Fibroblast of lung (primary cell): ENCODE results near the gene PGD.
"Not testable (repeated sequence)": the region's sequence is repeated elsewhere in the genome, so short reads cannot be mapped to it uniquely, and the experiment has no call there.

Experiments
- CTCF ChIP-seq, 2 donors: IDR thresholded peaks in 1 of 2; conservative IDR thresholded peaks in 1 of 2; 1 replicate in 1 of 2; 2 replicates in 1 of 2; pipeline ENCODE4 v1.5.1; 2011 to 2012; ENCODE audit warnings: low read length in 2 of 2, control low read depth in 1 of 2, inconsistent platforms in 1 of 2, low read depth in 1 of 2, mild to moderate bottlenecking in 1 of 2
- EZH2 ChIP-seq: IDR thresholded peaks from 2 replicates; pipeline ENCODE4 v1.5.1; 2012; ENCODE audit warnings: low read length, control low read depth, mild to moderate bottlenecking; ENCODE audit errors: missing control alignments

- TF ChIP-seq CTCF (conservative IDR thresholded peaks at IDR 0.05 in 1 of 2, IDR thresholded peaks at IDR 0.05 in 1 of 2; ENCODE audit: low read depth in 1 of 2, low read length in 2 of 2); EZH2: not testable (repeated sequence)
Measured at GRCh38 chr1:10426535-10426848, 27.6 kb downstream of the PGD start.
